MV-4-11 (cell line): ENCODE data around the gene SDK2.

ENCODE experiments used
- DNase-seq: peaks from one replicate; lab custom pipeline; 2025; lab: John Stamatoyannopoulos, UW

Gene SDK2

DNA sequence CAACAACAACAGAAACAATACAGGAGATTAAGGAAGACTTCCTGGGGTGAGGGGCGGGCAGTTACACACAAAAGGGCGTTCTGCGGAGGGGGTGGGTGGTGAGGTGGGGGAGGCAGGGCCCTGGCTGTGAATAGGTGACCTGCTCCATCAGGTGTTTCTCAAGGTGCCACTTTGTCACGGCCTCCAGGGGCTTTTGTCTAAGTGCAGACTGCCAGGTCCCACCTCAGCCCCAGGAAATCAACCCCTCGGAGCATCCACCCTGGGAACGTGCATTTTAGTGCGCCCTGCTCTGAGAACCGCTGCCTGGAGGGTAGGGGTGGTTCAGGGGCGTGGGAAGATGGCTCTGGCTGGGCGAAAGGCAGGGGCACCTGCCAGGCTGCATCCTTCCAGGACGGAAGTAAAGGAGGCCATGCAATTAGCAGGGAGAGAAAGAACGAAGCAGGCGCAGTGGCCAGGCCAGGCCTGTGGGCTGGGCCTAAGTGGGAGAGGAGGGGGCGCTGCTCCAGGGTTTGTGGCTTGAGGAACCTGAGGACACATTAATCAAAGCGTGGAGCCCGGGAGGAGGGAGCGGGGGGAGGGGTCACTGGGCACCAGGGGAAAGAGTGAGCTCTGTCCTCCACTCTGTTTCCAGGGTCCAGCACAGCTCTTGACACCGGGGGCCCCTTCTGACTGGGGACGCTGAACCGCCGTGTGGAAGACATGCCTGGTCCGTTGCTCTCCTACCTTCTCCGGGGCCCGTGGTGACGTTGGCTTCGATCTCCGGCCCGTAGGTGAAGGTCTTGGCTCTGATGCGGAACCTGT is 283.1 kb downstream of the SDK2 start:
- DNase-seq: no peak

DNA sequence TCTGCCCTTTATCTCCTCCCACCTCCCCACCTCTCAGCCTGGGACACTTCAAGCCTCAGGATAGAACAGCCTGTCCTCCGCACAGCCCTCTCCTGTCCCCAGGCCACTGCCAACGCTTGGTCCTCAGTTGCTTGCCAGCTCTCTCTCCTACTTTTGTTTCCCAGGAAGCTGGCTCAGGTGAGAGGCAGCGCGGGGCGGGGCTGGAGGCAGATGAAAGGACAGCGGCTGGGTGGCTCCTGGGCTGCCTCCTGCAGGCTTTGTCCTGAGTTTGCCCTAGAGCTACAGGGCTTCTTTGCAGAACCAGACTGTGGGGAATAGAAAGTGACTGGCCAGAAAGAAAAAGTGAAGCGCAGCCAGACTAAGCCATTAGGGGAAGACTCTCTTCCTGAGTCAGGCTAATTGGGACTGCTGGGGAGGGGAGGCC is 284.2 kb downstream of the SDK2 start:
- peak; percentile 21 for DNase-seq

- DNase-seq: no peak
Observed at GRCh38 chr17:73359352-73359751, 284.9 kb downstream of the SDK2 start.

DNA sequence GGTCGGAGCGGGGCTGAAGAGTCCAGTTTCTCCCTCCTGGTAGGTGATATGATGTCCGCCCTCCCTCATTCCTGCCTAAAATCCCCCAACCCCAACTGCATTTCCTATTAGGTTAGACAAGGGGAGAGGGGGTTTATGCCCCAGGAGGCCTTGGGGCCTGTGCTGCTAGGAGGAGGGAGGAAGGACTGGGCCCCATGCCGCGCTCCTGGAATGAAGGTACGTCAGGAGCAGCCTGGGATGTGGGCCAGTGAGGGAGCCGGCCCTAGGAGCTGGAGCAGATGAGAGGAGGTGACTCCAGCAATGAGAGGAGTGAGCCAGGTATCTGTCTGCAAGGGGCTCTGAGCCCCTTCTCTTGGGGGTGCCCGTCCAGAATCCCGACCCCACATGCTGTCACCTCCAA is 285.6 kb downstream of the SDK2 start:
- no peak for DNase-seq

GRCh38 chr17:73357981-73358380 is 286.3 kb downstream of the SDK2 start:
- DNase-seq: no peak

- no peak for DNase-seq
Observed at GRCh38 chr17:73357318-73357717, 286.9 kb downstream of the SDK2 start.

- DNase-seq: no peak
Observed at GRCh38 chr17:73356561-73357170, 287.6 kb downstream of the SDK2 start.

- DNase-seq: no peak
Observed at GRCh38 chr17:73354423-73355284, 289.6 kb downstream of the SDK2 start.

DNA sequence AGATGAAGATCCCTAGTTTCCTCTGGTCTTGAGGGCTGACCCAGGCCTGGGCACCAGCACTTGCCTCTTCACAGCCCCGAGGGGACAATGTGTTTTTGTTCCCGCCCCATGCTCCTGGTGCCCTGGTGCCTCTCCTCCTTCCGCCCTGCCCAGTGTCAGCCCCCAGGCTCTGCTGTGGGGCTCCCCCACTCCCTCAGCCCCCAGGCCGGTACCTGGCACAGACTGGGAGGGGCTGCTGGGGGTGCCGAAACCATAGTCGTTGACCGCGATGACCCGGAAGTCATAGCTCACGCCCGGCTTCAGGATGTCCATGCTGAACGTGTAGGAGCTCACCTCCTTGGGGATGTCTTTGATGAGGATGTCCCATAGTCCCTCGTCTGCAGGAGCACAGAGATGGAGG is 292.0 kb downstream of the SDK2 start:
- no peak for DNase-seq

- DNase-seq: no peak
Observed at GRCh38 chr17:73351764-73352163, 292.5 kb downstream of the SDK2 start.

DNA sequence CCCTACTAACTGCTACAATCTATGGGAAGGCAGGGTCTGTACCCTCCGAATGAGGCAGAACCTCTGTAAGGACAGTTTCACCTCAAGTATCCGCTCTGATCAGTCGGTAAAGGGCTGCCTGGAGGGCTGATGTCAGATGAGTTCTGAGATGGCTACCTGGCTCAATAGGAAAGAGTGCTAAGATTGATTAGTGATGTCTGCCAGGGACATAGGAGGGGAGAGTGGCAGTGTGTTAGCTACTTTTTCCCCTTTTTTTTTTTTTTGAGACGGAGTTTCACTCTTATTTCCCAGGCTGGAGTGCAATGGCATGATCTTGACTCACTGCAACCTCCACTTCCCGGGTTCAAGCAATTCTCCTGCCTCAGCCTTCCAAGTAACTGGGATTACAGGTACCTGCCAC is 293.4 kb downstream of the SDK2 start:
- no peak for DNase-seq

GRCh38 chr17:73349647-73350046 is 294.6 kb downstream of the SDK2 start:
- no peak for DNase-seq

- no peak for DNase-seq
Observed at GRCh38 chr17:73349138-73349537, 295.1 kb downstream of the SDK2 start.

DNA sequence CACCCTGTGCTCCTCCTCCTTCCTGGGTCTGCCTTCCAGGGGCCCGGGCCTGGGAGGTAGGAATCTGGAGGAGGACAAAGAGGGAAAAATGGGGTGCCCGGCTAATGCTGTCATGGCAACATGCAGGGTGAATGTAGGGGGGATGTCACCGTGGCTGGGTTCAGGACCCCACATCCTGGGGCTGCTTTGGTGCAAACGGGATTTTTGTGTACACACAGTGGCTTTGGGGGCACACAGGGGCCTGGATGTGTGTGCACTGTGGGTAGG is 295.5 kb downstream of the SDK2 start:
- DNase-seq: no peak

GRCh38 chr17:73348018-73348828 is 296.0 kb downstream of the SDK2 start:
- no peak for DNase-seq

DNA sequence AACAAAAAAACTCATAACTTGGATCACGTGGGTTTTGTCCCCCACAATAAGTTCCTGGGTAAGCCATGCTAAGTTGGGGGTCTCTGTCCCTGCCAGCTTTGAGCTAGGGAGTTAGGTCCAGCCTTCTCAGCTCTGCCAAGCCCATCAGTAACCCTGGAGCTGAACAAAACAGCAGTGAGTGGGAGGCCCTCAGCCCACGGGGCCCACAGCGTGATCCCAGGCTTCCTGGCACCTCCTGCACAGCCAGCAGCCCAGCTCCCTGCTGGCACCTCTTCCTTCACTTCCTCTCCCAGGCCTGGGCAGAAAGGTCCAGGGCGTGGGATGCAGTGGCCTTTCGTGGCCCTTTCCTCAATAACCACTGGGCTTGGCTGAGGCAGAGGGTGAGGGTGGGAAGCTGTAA is 296.9 kb downstream of the SDK2 start:
- no peak for DNase-seq

DNA sequence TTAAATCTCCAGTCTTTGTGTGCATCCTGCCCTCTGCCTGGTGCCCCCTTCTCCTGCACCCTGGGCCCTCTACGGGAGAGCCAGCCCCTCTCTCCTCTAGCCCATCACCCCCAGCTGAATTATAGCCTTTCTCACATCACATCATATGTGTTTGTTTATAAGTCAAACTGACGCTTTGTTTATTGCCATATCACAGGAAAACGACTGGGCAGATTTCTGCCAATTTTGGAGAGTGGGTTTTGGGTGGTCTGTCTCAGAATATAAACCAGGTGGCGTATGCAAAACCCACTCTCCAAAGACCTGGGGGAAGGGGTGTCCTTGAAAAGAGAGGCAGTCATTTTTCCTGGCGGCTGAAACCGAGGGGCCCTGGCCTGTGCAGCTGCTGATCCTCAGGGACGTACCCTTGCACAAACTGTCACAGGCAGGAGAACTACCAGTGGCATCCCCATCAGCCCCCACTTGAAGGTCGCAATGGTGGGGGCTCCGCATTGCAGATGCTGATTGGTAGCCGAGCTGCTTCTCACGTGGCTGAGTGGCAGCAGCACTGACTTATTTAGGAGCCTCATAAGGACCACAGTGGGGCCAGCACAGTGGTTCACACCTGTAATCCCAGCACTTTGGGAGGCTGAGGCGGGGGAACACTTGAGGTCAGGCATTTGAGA is 297.6 kb downstream of the SDK2 start:
- no peak for DNase-seq

GRCh38 chr17:73343739-73344454 is 300.3 kb downstream of the SDK2 start:
- no peak for DNase-seq

DNA sequence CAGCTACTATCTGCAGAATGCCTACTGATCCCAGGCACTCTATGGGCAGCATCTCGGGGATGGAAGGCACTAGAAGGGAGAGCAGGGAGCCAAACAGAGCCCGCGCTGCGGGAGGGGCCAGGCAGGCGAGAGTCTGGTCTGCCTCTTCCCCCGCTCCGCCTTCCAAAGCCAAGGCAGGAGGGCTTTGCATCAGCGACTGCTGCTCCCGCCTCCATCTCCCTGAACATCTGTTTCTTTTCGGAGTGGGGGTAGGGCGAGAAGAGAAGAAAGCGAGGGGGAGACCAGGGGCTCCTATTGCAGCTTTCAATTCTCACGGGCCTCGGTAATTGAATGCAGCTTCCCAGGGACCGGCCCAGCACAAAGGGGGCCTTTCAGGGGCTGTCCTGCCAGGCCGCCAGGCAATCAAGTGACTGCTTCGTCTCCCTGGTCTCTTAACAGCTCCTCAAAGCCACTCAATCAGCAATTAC is 301.0 kb downstream of the SDK2 start:
- DNase-seq: no peak

- DNase-seq: no peak
Observed at GRCh38 chr17:73342541-73343167, 301.6 kb downstream of the SDK2 start.
